Activated CD4-positive, alpha-beta T cell treated with anti-CD3 and anti-CD28 coated beads, Interleukin-2, amount 50 U/mL, for 48 hours (primary cell): ENCODE data around the gene RPA1.
A peak's percentile ranks its signal among the peaks of the same experiment; 100 is the strongest.
"Not testable (repeated sequence)": the region's sequence is repeated elsewhere in the genome, so short reads cannot be mapped to it uniquely, and the experiment has no call there.

Experiments
- DNase-seq, 2 experiments: peaks; one replicate each; pipeline ENCODE4 v3.0.0-alpha.2; 2020

RPA1 gene

DNA sequence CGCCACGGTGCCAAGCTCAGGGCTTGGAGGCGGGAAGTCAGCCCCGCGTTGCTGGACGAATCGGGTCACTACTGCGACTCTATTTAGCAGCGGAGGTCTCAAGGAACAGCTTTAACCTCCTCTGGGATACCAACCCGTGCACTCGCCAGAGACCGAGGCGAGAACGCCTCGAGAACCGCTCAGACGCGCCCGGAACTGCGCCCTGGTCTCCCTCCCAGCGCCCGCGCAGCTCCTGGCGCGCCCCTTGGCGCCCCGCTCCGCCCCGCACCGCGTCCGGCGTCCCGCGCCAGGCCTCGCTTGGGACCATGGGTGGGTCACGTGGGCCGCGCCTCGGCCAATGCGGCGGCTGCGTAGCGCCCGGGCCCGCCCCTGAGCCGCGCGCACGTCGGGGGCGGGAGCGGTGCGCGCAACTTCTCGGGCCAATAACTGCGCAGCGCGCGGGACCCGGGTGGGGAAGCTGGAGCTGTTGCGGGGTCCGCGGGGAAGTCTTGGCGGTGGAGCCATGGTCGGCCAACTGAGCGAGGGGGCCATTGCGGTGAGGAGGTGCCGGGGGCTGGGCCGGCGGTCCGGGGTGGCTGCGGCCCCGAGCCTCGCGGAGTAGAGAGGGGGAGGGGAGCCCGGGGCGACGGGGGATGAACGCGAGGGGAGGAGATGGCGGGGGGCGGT, at the start of gene RPA1, which contains the start of gene SMYD4:
Gene RPA1 (plus strand): TSS at position 414 of the 666 bp plus-strand sequence. CDS start 89 bp downstream, at position 503.
Gene SMYD4 (minus strand): TSS at position 311 of the 666 bp plus-strand sequence. CDS start 1,908 bp downstream, outside the sequence.
- DNase-seq = peak; percentile 87 to 89

DNA sequence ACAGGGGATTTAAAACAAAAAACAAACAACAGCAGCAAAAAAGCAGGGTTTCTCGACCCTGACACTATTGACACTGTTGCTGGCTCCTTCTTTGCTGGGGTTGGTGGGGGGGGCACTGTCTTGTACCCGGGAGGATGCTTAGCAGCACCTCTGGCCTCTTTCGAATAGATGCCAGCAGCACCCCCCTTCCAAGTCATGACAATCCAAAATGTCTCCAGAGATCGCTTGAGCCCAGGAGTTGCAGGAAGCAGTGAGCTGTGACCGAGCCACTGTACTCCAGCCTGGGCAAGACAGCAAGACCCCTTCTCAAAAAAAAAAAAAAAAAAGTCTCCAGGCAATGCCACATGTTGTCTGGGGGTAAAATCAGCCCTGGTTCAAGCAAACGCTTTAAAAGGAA, 47.6 kb upstream of the RPA1 start:
- DNase-seq = no peak

GRCh38 chr17:1783271-1783670, 46.5 kb upstream of the RPA1 start:
- DNase-seq = no peak

GRCh38 chr17:1783834-1784611, 45.8 kb upstream of the RPA1 start:
- no peak for DNase-seq

GRCh38 chr17:1785930-1786329, 43.9 kb upstream of the RPA1 start:
- DNase-seq = no peak

DNA sequence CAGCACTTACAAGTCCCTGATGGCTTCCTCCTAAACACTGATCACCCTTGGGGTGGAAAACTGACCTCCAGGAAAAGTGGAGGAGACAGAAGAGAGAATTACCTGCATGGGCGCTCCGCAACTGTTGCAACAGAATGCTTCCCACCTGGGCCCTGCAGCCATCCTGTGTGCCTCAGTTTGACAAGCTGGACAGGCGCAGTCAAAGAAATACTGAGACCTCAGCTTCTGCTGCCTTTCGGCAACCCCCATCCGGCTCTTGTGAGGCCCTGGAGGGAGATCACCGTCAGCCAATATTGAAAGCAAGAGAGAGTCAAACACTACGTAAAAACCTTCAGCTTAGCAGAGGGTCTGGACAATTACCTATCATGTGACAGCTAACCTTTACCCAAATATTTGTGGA, 43.1 kb upstream of the RPA1 start:
- DNase-seq = no peak

DNA sequence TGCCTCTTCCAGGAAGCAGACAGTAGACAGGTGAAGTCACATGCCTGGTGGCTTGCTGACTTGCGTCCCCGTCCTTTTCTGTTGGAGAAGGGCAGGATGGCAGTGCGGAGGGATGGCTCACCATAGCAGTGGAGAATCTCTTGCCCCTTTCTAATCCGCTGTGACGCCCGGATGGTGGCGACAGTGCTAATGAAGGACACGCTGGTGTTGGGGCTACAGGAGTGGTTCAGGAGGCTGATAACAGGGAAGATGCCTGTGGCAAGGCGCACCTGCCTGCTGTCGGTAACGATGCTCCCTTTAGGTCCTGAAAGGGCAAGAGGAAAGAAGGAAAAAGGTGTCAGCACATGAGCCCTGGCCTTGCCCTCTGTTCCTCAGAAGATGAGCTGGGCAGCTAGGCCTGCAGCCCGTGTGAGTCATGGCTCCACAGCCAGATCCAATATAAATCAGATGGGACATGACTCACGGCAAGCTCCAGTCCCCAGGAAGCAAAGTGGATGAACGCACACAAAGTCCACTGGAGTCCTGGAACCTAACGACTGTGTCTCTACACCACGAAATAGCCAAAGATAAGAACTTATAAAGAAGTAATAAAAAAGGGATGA, 42.4 kb upstream of the RPA1 start:
- DNase-seq = no peak

DNA sequence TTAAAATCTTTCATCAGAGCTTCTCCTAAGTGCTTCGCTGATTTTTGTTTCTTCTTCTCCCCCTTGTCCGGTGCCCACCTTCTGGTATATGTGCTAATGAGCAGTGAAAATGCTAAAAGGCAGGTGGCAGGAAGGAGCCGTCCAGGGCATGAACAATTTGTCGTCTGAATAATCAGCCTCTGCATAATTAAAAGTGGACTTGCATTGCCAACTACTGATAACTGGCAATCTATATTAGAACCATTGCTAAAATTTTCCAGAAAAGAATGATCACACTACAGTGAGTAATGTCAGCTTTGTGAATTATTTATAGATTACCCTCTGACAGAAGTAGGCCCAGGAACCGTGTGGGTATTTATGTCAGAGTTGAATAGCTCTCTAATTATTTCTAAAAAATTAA, 39.9 kb upstream of the RPA1 start:
- no peak for DNase-seq

DNA sequence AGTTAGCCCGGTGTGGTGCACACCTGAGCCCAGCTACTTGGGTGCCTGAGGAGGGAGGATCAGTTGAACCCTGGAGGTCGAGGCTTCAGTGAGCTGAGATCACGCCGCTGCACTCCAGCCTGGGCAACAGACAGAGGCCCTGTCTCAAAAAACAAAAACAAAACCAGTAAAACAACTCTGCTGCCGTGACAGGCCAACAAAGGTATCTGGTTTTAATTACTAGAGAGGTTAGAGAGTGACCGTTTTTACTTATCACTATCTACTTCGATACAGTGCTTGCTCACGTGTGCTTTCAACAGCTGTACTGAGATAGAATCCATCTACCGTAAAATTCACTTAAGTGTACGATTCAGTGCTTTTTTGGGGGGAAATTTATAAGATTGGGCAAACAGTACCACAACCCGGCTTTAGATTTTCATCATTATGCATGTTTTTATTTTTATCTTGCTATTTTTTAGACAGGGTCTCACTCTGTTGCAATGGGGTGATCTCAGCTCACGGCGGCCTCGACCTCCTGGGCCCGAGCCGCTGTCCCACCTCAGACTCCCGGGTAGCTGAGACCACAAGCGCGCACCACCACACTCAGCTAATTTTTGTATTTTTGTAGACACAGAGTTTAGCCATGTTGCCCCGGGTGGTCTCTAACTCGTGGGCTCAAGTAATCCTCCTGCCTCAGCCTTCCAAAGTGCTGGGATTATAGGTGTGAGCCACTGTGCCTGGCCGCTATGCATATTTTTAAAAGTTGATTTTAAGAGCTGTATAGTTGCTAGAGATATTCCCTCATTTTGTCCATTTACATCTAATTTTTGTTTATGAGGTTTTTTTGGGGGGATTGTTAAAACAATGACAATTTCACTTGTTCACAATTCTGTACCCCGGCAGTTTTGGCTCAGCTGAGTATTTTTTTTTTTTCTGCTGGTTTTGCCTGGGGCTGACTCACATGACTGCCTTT, 37.0 kb upstream of the RPA1 start:
- DNase-seq = no peak

- DNase-seq = no peak
Measured at GRCh38 chr17:1793447-1793806, 36.4 kb upstream of the RPA1 start.

DNA sequence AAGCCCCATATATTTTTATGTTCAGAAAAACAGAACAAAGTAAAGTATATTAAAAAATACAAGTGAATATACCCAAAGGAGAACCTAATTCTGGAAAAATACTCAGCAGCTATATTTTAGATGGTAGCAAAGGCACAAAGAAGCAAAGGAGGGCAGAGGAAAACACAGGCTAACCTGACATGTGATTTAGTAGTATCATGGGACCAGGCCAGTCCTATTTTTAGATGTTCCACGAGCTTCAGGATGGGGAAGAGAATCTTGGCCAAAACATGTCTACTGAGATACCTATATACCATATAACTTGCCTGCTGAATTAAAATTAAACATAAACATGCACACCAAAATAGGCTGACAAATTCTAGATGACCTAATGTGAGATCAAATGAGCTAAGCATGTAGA, 33.0 kb upstream of the RPA1 start:
- DNase-seq = no peak

DNA sequence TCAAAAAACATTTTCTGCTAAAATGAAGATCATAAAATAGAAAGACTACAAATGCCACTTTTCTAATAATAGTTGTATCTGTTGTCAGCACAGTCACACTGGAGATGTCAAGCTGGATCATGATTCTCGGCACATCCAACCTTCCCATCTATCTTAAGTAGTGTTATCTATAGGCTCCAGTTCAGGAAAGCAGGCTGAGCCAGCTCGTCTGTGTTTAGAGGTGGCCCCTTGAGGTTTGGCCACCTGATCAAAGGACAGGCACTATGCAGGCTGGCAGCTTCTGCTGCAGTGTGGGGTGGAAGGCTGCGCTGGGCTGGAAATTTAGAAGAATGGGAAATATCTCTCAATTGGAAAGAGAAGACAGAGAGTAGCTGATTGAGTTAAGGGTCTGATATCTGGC, 32.5 kb upstream of the RPA1 start:
- DNase-seq = no peak

DNA sequence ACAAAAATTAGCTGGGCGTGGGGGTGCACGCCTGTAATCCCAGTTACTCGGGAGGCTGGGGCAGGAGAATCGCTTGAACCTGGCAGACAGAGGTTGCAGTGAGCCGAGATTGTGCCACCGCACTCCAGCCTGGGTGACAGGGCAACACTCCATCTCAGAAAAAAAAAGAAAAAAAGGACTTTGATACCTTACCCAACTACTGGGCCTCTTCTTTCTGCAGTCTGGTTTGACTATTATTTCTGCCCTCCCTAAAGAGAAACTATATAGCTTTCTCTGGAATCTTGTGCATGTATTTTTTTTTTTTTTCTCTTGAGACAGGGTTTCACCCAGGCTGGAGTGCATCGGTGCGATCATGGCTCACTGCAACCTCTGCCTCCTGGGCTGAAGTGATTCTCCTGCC, 32.0 kb upstream of the RPA1 start:
- not testable (repeated sequence) for DNase-seq

GRCh38 chr17:1800240-1800639, 29.6 kb upstream of the RPA1 start:
- DNase-seq = no peak

- no peak for DNase-seq
Measured at GRCh38 chr17:1800712-1801111, 29.1 kb upstream of the RPA1 start.

DNA sequence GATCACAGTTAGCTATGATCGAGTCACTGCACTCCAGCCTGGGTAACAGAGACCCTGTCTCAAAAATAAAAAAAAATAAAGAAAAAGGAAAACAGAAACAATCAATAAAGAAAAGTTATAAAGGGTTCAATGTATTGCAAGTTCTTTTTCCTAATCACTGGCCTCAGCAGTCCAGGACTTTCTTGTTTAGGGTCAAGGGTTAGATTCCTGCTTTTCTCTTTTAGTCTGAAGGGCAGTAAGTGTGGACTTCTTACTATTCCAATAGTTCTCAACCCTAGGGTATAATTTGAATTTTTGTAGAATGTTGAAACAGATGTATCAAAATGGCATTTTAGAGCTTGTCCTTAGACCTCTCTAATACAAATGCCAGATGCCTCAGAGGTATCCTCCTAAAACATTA, 27.4 kb upstream of the RPA1 start:
- no peak for DNase-seq

- no peak for DNase-seq
Measured at GRCh38 chr17:1803280-1803679, 26.5 kb upstream of the RPA1 start.

DNA sequence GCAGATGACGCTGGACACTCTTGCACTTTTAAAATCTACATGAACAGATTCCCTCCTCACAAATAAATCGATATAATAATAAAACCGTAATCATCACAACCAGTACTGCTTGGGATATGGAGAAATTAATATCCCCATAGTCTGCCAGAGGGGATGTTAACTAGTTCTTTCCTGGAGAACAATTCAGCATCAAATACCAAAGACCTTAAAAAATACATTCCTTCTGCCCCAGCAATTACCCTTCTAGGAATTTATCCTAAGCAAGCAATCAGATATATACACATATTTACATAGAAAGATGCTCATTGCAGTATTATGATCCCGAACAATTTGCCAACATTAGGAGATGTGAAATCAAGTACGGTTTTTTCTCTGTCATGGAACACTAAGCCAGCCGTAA, 21.9 kb upstream of the RPA1 start:
- no peak for DNase-seq

DNA sequence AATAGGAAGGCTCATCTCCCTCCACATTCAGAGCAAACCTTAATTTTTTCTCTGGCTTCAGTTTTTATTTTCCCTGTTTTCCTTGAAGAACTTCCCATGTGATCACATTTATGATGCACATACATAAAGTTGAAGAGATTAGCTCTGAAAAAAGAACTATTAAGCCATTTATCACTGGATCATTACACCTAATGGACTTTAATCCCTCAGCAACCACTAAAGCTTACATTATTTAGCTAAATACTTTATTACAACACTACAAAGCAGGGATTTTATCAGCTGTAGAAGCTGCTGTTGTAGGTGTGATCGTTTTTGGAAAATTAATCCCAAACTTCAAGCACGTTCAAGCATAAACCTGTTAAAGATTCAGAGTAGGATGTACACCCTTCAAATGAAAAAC, 21.2 kb upstream of the RPA1 start:
- no peak for DNase-seq

DNA sequence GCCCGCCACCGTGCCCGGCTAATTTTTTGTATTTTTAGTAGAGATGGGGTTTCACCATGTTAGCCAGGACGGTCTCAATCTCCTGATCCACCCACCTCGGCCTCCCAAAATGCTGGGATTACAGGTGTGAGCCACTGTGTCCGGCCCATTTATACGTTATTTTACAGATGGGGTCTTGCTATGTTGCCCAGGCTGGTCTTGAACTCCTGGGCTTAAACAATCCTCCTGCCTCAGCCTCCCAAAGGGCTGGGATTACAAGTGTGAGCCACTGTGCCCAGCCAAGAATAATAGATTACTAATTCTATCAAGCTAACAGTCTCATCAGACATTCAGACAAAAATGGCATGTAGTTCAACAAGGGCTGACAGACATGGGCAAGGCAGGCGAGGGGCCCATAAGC, 20.0 kb upstream of the RPA1 start:
- DNase-seq = not testable (repeated sequence)

- DNase-seq = no peak
Measured at GRCh38 chr17:1810450-1811103, 19.2 kb upstream of the RPA1 start.

- no peak for DNase-seq
Measured at GRCh38 chr17:1813088-1813487, 16.7 kb upstream of the RPA1 start.
